GM12872 (cell line): Measurements from ENCODE around the gene PTPN14.

Source experiments
- CTCF ChIP-seq: IDR thresholded peaks from 3 replicates; pipeline ENCODE4 v1.5.1; 2011; ENCODE audit warnings: low read depth, mild to moderate bottlenecking, low read length, moderate library complexity; ENCODE audit not compliant: insufficient read depth

Gene PTPN14

GRCh38 chr1:214327514-214327913 is 223.9 kb downstream of the PTPN14 start:
- TF ChIP-seq CTCF = no peak

GRCh38 chr1:214326406-214326805 is 225.0 kb downstream of the PTPN14 start:
- TF ChIP-seq CTCF = no peak

GRCh38 chr1:214324896-214325800 is 226.3 kb downstream of the PTPN14 start:
- no peak for TF ChIP-seq CTCF

- TF ChIP-seq CTCF = no peak
Observed at GRCh38 chr1:214321705-214322453, 229.5 kb downstream of the PTPN14 start.

GRCh38 chr1:214319938-214320337 is 231.5 kb downstream of the PTPN14 start:
- TF ChIP-seq CTCF = no peak

GRCh38 chr1:214318956-214319736 is 232.3 kb downstream of the PTPN14 start:
- TF ChIP-seq CTCF = no peak

- TF ChIP-seq CTCF = no peak
Observed at GRCh38 chr1:214318356-214318755, 233.0 kb downstream of the PTPN14 start.
